WTC11 (cell line): Measurements from ENCODE around the gene CAMSAP1. TPM values are rescaled to one million over a fixed set of nuclear protein-coding genes. Genes with fewer than 3 reads are reported as not detected.
A peak's percentile ranks its signal among the peaks of the same experiment; 100 is the strongest.

Source experiments
- ATAC-seq: fragments of 200-7000 bp; cut with Tn5 transposase; 2 replicates; pipeline ENCODE4 v1.10.0; 2021; ENCODE audit warnings: mild to moderate bottlenecking, moderate library complexity
- CTCF ChIA-PET: fragments of 300-600 bp; sonication (Branson Sonifier 250); formaldehyde crosslinking; loops from one replicate; lab custom pipeline; 2021; ENCODE audit warnings: antibody characterized with exemption; lab: Charles Lee
- POLR2A ChIA-PET: fragments of 350-600 bp; sonication (Branson Sonifier 250); formaldehyde crosslinking; loops from one replicate; lab custom pipeline; 2021; ENCODE audit warnings: antibody characterized with exemption; lab: Charles Lee
- DNase-seq: peaks from one replicate; pipeline ENCODE4 v3.0.0; 2021; ENCODE audit warnings: low spot score
- H3K27ac Mint-ChIP-seq: 2 replicates; pipeline ENCODE4 v1.8.0; 2021; ENCODE audit warnings: mixed read lengths
- H3K27me3 Mint-ChIP-seq: 2 replicates; pipeline ENCODE4 v1.8.0; 2021; ENCODE audit warnings: low read depth, mild to moderate bottlenecking, moderate library complexity, mixed read lengths
- H3K36me3 Mint-ChIP-seq: 2 replicates; pipeline ENCODE4 v1.8.0; 2021; ENCODE audit warnings: mixed read lengths
- H3K4me1 Mint-ChIP-seq: 2 replicates; pipeline ENCODE4 v1.8.0; 2022; ENCODE audit warnings: mixed read lengths
- H3K4me3 Mint-ChIP-seq: 2 replicates; pipeline ENCODE4 v1.8.0; 2021; ENCODE audit warnings: mild to moderate bottlenecking, moderate library complexity, mixed read lengths
- H3K9me3 Mint-ChIP-seq: 2 replicates; pipeline ENCODE4 v1.8.0; 2021; ENCODE audit warnings: mixed read lengths
- AR ChIP-seq: fragments of 250-450 bp; sonication (Bioruptor Pico); IDR thresholded peaks from 2 replicates; pipeline ENCODE4 v1.9.0; 2021; ENCODE audit warnings: mild to moderate bottlenecking
- CREB1 ChIP-seq: sonication (generic); formaldehyde crosslinking; IDR thresholded peaks from 2 replicates; pipeline ENCODE4 v1.8.0; 2023; ENCODE audit warnings: mild to moderate bottlenecking, missing genetic modification reagents
- CREM ChIP-seq: sonication (generic); formaldehyde crosslinking; IDR thresholded peaks from 2 replicates; pipeline ENCODE4 v1.8.1; 2022; ENCODE audit warnings: mild to moderate bottlenecking, missing genetic modification reagents, moderate library complexity
- E2F5 ChIP-seq: sonication (generic); formaldehyde crosslinking; IDR thresholded peaks from 2 replicates; pipeline ENCODE4 v1.8.1; 2022; ENCODE audit warnings: mild to moderate bottlenecking, moderate library complexity, missing genetic modification reagents
- ELF4 ChIP-seq: sonication (generic); formaldehyde crosslinking; IDR thresholded peaks from 2 replicates; pipeline ENCODE4 v1.8.1; 2022; ENCODE audit warnings: low read depth, mild to moderate bottlenecking, moderate library complexity, missing genetic modification reagents
- HMGXB4 ChIP-seq: sonication (generic); formaldehyde crosslinking; IDR thresholded peaks from 2 replicates; pipeline ENCODE4 v1.8.1; 2023; ENCODE audit warnings: mild to moderate bottlenecking, moderate library complexity, missing genetic modification reagents
- IRF2 ChIP-seq: sonication (generic); formaldehyde crosslinking; IDR thresholded peaks from 2 replicates; pipeline ENCODE4 v1.8.0; 2022; ENCODE audit warnings: low read depth, missing genetic modification reagents, borderline replicate concordance
- JAZF1 ChIP-seq: fragments of 250-450 bp; sonication (Bioruptor Pico); IDR thresholded peaks from 2 replicates; pipeline ENCODE4 v1.9.0; 2021; ENCODE audit warnings: moderate library complexity, mild to moderate bottlenecking, inconsistent platforms
- JUN ChIP-seq: sonication (generic); formaldehyde crosslinking; IDR thresholded peaks from 2 replicates; pipeline ENCODE4 v1.8.0; 2023; ENCODE audit warnings: mild to moderate bottlenecking, missing genetic modification reagents
- MLX ChIP-seq: sonication (generic); formaldehyde crosslinking; IDR thresholded peaks from 2 replicates; pipeline ENCODE4 v1.8.1; 2023; ENCODE audit warnings: mild to moderate bottlenecking, missing genetic modification reagents, moderate library complexity
- MXD4 ChIP-seq: fragments of 250-450 bp; sonication (Bioruptor Pico); IDR thresholded peaks from 2 replicates; pipeline ENCODE4 v1.8.0; 2021; ENCODE audit warnings: mild to moderate bottlenecking, moderate library complexity, borderline replicate concordance
- MYBL2 ChIP-seq: sonication (generic); formaldehyde crosslinking; IDR thresholded peaks from 2 replicates; pipeline ENCODE4 v1.8.1; 2023; ENCODE audit warnings: mild to moderate bottlenecking, moderate library complexity, missing genetic modification reagents
- NR2C2 ChIP-seq: sonication (generic); formaldehyde crosslinking; IDR thresholded peaks from 2 replicates; pipeline ENCODE4 v1.8.0; 2022; ENCODE audit warnings: mild to moderate bottlenecking, missing genetic modification reagents
- OVOL2 ChIP-seq: fragments of 250-450 bp; sonication (Bioruptor Pico); IDR thresholded peaks from 2 replicates; pipeline ENCODE4 v1.9.0; 2021; ENCODE audit warnings: mild to moderate bottlenecking, borderline replicate concordance
- TCF7 ChIP-seq: sonication (generic); formaldehyde crosslinking; IDR thresholded peaks from 2 replicates; pipeline ENCODE4 v1.8.0; 2022; ENCODE audit warnings: mild to moderate bottlenecking, low read depth, missing genetic modification reagents, moderate library complexity
- ZMAT4 ChIP-seq: fragments of 250-450 bp; sonication (Bioruptor Pico); IDR thresholded peaks from 2 replicates; pipeline ENCODE4 v1.9.0; 2021; ENCODE audit warnings: mild to moderate bottlenecking
- ZNF121 ChIP-seq: sonication (generic); formaldehyde crosslinking; IDR thresholded peaks from 2 replicates; pipeline ENCODE4 v1.8.0; 2023; ENCODE audit warnings: missing genetic modification reagents
- ZNF219 ChIP-seq: sonication (generic); formaldehyde crosslinking; IDR thresholded peaks from 2 replicates; pipeline ENCODE4 v1.8.0; 2023; ENCODE audit warnings: missing genetic modification reagents, mild to moderate bottlenecking, borderline replicate concordance
- ZNF281 ChIP-seq: sonication (generic); formaldehyde crosslinking; IDR thresholded peaks from 2 replicates; pipeline ENCODE4 v1.8.0; 2023; ENCODE audit warnings: mild to moderate bottlenecking, missing genetic modification reagents
- ZNF396 ChIP-seq: fragments of 250-450 bp; sonication (Bioruptor Pico); IDR thresholded peaks from 2 replicates; pipeline ENCODE4 v1.8.0; 2021; ENCODE audit warnings: mild to moderate bottlenecking, moderate library complexity, borderline replicate concordance
- ZNF512 ChIP-seq: sonication (generic); formaldehyde crosslinking; IDR thresholded peaks from 2 replicates; pipeline ENCODE4 v1.8.1; 2022; ENCODE audit warnings: missing genetic modification reagents, borderline replicate concordance
- ZNF671 ChIP-seq: fragments of 250-450 bp; sonication (Bioruptor Pico); IDR thresholded peaks from 2 replicates; pipeline ENCODE4 v1.8.0; 2021; ENCODE audit warnings: mild to moderate bottlenecking
- total RNA-seq: library from RNA; stranded (reverse); gene quantifications from 3 replicates; pipeline ENCODE4 v1.2.3, GENCODE V29; 2021

CAMSAP1 gene
- total RNA-seq, 1 experiment from 2014 or later: 40.5 TPM

- DNase-seq (no peak), ATAC-seq (peak; percentile 65)
- peaks cover under 1% of the 10 kb centered on the region for H3K4me1 Mint-ChIP-seq
- POLR2A ChIA-PET: no interaction called here
- no peaks in the 10 kb centered on the region for H3K27me3 Mint-ChIP-seq
- H3K9me3 Mint-ChIP-seq: no peaks in the 10 kb centered on the region
- CTCF ChIA-PET: interaction anchor here (0.7 kb wide), 1 partner anchor 30 kb away, joined by 3 read pairs; no protein-coding TSS in a partner anchor
- no peak overlapping the region for H3K27ac Mint-ChIP-seq
- TF ChIP-seq ZNF219 (CRISPR knock-in tag) (no peak), OVOL2 (CRISPR knock-in tag) (no peak), ZNF671 (no peak), ZNF512 (CRISPR knock-in tag) (no peak), CREM (no peak), CREB1 (no peak)
- peaks cover 2% of the 10 kb centered on the region; the same call in 1 of the 2 replicates for H3K36me3 Mint-ChIP-seq
- no peak overlapping the region for H3K4me3 Mint-ChIP-seq
Observed at GRCh38 chr9:135835131-135835530, 72.2 kb downstream of the CAMSAP1 start.

GRCh38 chr9:135833864-135834263 is 73.5 kb downstream of the CAMSAP1 start:
- no peak for TF ChIP-seq E2F5 (CRISPR knock-in tag)
- TF ChIP-seq ZNF396 (CRISPR knock-in tag): no peak
- no peak for TF ChIP-seq MLX (CRISPR knock-in tag)
- no peak for TF ChIP-seq MXD4
- no peak for TF ChIP-seq JAZF1
- no peak for TF ChIP-seq ZNF671
- no peak for TF ChIP-seq HMGXB4 (CRISPR knock-in tag)
- no peak for TF ChIP-seq ZMAT4 (CRISPR knock-in tag)
- no peak for TF ChIP-seq IRF2 (CRISPR knock-in tag)
- TF ChIP-seq CREM: no peak
- TF ChIP-seq ZNF281 (CRISPR knock-in tag): no peak
- no peak for TF ChIP-seq AR (CRISPR knock-in tag)
- TF ChIP-seq NR2C2 (CRISPR knock-in tag): no peak
- no peak for TF ChIP-seq JUN (CRISPR knock-in tag)
- TF ChIP-seq TCF7 (CRISPR knock-in tag): no peak
- TF ChIP-seq ZNF121 (CRISPR knock-in tag): no peak
- no peak for TF ChIP-seq MYBL2 (CRISPR knock-in tag)
- no peak for TF ChIP-seq ELF4 (CRISPR knock-in tag)
- Mint-ChIP-seq H3K9me3 (peaks cover under 1% of the 10 kb centered on the region; the same call in 1 of the 2 replicates), H3K27me3 (no peaks in the 10 kb centered on the region), H3K4me3 (no peak overlapping the region), H3K4me1 (no peaks in the 10 kb centered on the region), H3K27ac (no peak overlapping the region), H3K36me3 (peaks cover 7% of the 10 kb centered on the region)
- DNase-seq (no peak), ATAC-seq (no peak)
- ChIA-PET CTCF (no interaction called here), POLR2A (no interaction called here)
